Measurements from ENCODE around the gene PPM1A. TPM values are rescaled to one million over a fixed set of nuclear protein-coding genes. Genes with fewer than 3 reads are reported as not detected.
A peak's percentile ranks its signal among the peaks of the same experiment; 100 is the strongest.

PPM1A gene
- total RNA-seq, 1 donor from 2014 or later: 58.2 TPM

DNA sequence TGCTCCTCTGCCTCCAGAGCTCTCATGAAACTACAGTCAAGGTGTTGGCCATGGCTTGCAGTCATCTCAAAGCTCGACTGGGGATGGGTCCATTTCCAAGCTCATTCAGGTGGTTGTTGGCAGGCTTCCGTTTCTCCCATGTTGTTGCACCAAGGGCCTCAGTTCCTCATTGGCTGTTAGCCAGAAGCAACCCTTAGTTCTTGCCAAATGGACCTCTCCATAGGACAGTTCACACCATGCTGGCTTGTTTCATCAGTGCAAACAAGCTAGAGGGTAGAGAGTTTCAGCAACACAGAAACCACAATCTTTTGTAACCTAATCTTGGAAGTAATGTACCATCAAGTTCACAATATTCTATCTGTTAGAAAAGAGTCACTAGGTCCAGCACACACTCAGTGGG, 22.7 kb upstream of the PPM1A start:
- DNase-seq (ENCODE audit: low spot score): no peak

DNA sequence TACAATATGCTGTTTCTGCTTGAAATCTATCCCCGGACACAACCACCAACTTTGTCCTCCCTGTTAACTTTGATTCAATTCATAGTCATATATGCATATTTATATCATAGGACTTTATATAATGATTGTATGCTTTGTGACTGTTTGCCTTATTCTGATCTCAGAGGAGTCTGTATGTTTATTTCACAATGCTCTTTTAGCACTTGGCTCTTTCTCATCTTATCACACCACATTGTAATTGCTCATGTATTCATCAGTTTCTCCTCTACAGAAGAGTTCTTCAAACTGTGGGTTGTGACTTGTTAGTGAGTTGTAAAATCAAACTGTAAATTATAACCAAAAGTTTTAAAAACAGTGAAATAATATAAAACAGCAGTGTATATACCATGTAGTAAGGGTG, 21.7 kb upstream of the PPM1A start:
- no peak for DNase-seq (ENCODE audit: low spot score)

DNA sequence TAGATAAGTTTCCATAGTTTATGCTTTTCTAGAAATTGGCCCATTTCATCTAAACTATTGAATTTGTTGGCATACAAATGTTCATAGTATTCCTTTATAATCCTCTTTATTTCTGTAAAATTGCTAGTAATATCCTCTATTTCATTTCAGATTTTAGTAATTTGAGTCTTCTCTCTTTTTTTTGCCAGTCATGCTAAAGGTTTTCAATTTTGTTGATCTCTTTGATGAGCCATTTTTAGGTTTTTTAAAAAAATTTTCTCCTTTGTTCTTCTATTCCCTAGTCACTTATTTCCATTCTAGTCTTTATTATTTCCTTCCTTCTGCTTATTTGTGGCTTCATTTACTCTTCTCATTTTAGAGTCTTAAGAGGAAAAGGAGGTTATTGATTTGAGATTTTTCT, 19.4 kb upstream of the PPM1A start:
- no peak for DNase-seq (ENCODE audit: low spot score)

DNA sequence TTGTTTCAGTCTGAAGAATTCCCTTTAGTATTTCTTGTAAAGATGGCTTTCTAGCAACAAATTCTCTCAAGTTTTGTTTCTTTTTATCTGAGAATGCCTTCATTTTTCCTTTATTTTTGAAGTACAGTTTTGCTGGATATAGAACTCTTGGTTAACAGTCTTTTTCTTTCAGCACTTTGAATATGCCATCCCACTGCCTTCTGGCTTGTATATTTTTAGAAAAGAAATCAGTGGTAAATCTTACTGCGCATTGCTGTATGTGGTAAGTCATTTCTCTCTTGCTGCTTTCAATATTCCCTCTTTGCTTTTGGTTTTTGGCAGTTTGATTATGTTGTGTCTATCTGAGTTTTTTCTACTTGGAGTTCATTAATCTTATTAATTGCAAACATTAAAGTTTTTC, 16.8 kb upstream of the PPM1A start:
- DNase-seq (ENCODE audit: low spot score): no peak

DNA sequence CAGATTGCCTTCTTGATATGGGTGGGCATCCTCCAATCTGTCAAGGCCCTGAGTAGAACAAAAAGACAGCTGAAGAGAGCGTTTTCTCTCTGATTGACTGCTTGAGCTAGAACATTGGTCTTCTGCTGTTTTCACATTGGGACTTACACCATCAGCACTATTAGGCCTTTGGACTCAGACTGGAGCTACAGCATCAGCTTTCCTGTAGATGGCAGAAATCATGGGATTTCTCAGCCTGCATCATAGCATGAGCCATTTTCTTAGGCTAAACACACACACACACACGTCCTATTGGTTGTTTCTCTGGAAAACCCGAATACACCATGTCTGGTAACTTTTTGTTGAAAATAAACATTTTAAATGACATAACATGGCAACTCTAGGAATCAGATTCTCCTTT, 15.8 kb upstream of the PPM1A start:
- no peak for DNase-seq (ENCODE audit: low spot score)

DNA sequence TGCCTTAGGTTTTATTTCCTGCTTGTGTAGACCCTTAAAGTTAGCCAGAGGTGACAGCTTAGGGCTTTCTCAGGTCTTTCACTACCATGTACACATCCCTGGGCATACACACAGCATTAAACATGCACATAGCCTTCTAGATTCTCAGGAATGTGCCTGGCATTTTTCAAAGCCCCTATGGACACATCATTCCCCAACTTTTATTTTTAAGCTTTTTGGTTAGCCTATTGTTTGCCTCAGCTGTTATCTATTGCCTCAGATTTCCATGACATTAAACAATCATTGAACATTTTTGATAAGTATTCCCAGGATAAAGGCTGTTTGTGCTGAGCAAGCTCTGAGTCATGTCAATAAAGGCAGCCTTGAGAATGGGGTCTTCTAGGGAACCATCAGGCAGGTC, 15.1 kb upstream of the PPM1A start:
- DNase-seq (ENCODE audit: low spot score): no peak

DNA sequence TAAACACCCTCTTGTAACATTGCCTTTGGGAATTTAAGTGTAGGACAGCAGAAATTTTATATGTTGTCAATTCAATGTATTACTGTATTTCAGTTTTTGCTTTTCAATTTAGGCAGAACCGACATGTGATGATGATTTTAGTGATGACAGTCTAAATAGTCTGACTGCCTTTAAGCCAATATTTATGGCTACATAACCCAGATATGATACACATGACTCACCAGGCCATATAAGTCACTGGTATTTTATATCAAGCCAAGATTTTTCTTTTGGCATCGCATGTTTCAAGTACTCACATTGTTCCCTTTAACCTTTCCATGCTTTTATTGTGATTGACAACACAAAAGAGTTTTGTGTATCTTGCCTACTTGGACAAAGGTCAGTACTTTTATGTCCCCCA, 13.6 kb upstream of the PPM1A start:
- no peak for DNase-seq (ENCODE audit: low spot score)

DNA sequence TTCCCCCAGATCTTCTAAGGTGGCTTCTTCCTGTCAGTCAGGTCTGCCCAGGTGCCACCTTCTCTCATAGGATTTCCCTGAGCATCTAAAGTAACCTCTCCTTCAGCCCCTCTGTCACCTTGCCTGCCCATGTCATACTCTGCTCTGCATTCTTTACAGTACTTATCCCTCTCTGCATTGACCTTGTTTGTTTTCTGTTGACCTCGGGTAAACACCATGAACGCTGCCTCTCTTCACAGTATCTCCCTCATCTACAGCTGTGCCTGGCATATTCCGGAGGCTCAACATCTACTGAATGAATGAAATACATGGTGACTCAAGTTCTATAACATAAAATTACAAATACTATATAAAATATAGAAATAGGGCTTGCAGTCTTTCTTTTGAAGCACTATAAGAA, 10.1 kb upstream of the PPM1A start:
- no peak for DNase-seq (ENCODE audit: low spot score)

DNA sequence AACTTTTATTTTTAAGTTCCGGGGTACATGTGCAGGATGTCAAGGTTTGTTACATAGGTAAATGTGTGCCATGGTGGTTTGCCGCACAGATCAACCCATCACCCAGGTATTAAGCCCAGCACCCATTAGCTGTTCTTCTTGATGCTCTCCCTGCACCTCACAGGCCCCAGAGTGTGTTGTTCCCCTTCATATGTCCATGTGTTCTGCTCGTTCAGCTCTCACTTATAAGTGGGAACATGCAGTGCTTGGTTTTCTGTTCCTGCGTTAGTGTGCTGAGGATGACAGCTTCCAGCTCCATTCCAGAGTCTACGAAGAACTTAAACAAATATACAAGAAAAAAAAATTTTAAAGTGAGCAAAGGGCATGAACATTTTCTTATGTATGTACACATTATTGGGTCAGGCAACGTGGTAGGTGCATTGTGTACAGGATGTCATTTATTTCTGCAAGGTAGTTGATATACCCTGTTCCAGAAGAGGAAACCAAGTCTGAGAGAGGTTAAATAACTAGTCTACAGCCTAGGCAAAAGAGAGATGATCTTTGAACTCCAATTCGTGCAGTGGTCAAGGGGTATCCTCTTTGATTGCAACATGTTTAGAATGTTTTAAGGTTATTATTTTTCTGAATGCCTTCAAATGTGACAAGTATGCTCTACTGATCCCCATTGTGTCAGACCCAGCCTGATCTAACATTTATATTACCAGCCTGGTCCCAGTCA, 8.7 kb upstream of the PPM1A start:
- no peak for DNase-seq (ENCODE audit: low spot score)

DNA sequence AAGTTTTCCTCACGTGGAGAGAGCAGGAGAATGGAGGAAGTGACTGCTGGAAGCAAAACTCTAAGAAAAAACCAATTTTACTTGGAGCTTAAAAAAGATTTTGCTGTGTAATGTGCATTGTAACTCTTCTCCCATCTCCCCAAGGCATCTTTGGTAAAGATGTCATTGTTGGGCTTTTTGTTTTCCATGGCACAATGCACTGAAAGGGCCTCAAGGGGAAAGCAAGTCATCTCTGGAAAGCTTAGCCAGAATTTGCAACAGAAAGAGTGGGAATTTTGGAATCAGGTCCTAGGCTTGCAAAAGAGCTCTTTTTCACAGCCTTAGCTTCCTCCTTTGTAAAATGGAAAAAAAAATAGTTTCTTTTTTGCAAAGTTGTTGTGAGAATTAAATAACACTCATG, 7.9 kb upstream of the PPM1A start:
- no peak for DNase-seq (ENCODE audit: low spot score)

DNA sequence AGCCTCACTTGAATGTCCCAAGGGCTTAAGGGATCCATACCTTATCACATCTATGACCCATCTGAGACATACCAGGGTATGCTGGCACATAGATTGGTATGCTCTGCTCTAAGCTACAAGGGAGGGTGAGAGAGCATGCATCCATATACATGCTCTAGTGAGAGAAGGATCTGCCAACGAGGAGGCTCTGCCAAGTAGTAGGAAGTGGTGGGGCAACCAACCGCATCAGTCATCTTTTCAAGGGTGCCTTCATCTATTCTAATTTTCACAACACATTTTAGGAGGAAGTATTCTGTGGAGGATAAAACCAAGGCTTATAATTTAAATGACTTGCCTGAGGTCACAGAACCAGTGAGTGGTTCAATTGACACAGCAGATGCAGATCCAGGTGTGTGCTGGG, 6.6 kb upstream of the PPM1A start:
- no peak for DNase-seq (ENCODE audit: low spot score)

DNA sequence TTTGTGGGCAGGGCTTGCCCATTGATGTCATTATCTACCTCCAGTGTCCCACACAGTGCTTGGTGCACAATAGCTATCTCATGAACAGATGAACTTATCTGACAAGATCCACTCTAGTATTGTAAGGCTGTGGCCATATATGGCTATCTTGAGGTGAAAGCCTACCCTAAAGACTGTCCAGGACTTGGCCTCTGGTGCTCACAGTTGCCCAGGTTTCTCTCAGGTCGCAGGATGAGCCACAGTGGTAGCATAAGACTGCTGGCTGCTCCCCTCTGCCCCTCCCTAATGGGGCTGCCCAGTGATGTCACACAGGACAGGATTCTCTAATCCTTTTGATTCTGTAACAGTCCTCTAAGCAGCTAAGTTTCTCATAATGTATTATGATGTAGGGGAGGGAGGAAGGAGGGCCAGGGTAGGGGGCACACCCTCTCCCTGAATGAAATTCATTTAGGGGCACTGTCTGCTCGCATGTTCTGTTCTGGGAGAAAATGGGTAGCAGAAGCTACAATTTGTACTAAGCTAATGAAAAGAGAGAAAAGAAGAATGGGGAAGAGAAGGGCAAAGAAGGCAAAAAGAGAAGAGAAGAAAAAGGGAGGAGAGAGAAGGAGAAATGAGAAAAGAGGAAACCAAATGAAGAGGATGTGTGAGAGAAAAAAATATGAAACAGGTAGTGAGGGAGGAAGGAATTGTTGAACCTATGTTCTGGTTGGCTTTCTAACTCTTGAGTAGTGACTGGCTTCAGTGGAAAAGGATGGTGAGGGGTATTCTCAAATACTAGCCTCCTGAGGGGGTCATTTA, 3.4 kb upstream of the PPM1A start:
- no peak for DNase-seq (ENCODE audit: low spot score)

DNA sequence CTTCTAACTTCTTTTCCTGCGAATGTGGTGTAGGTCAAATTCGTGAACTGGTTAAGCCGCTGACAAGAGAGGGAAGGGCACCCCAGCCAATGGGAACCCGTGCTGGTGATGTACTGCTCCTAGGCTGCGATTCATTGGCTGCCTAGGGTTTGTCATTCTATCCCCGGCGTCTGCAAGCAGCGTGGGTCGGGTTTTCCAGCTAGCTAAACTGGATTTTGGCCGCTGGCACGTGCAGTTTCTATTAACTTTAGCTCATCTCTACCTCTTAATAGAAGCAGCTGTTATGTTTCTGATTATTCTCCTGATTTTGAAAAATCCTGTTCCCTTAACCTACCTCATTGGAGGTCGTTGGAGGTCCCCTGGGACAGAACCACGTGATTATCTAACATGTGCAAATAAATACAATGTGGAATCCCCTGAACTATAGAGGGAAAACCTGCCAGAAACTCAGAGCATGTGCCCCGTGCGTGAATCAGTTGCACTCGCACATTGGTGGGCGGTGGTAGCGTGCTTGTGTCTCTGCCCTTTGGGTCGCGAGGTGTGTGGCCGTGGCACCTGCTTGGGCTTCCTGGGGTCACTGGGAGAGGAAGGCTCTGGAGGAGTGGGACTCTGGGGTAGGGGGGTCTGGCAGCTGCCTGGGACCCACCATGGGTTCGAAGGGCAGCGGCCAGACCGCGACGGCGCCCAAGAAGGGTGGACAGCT, 876 bp upstream of the PPM1A start:
- peak; percentile 93 for DNase-seq (ENCODE audit: low spot score)

DNA sequence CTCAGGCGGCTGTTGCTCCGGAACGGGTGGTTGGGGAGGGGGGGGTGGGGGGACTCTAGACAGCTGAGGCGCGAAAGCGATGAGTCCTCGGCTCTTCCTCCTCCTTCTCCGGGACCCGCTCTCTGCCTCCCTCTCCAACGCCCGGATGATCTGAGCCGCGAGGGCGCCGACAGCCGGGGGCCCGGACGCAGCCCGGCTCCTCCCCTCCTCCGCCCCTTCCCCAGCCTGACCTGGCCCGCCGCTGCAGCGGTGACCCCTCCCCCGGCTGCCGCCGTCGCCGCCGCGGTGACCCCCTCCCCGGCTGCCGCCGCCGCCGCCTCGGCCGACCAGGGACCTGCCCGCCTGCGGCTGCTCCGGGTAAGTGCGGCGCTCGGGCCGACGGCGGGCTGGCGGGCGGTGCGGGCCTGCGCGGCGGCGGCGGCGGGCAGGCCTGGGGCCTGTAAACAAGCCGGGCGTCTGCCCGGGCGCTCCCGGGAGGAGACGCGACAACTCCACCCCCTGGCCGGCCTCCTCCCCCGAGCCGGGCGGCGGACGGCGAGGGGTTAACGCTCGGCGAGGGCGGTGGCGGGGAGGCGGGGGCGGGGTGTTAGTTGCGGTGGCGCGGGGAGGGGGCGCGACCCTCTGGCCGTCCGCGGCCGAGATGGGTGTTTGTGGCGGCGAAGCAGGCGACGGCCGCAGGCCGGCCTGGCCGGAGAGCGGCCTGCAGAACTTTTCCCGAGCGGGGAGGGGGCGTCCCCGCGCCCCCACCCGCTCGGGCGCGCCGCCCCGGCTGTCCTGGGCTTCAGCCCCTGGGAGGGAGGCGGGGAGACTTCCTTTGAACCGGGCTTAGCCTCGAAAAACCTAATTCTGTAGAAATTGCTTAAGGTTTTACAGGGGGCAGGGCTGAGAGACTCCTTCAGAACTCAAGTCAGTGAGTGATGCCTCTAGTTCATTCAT, 568 bp downstream of the PPM1A start:
- DNase-seq (ENCODE audit: low spot score): peak; percentile 91

DNA sequence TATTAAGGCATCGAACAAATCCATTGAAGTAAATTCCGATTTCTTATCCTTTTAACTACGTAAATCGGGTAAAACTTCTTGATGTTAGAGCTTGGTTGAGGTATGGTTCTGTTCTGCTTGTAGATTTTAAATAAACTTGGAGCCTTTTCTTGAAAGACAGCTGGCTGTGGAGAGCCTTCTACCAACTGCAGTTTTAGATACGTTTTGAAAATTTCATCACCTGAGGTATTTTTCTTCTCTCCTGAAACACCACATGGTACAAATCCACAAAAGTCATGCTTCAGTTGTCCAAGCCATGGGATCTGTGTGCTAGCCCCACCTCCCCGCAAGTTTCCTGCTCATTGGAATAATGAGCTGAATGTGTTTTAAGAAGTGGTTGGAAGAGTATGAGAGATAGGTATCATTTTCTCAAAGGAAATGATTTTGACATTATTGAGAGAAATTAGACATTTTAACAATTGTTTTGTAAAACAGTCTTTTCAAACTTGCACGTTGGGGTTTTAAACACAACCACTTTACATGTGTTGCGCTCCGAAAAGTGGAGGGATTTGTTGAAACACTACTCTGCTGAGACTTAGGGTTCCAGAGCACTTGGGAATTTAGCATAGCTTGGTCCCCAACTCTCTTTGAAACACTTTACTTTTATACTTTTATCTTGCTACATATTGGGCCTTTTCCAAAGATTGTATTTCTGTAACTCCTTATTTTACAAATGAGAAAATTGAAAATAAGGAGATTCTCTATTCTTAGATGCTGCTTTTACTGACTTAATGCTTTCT, 1.4 kb downstream of the PPM1A start:
- no peak for DNase-seq (ENCODE audit: low spot score)

DNA sequence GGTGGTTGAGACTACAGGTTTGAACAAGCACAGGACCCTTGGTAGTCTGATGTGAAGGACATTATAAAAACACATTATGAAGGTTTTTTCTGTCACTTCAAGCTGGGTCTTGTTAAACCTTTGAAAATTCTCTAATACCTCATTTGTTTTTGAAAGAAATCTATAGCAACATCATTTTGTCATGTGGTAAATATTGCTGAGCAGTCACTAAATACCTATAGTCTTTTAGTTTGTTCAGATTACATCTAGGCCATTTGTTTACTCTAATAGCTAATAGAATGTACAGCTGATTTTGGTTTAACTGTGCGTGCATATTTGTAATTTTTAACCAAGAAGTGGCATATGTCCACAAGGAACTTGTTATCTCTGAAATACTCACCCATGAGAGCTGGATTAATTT, 2.9 kb downstream of the PPM1A start:
- DNase-seq (ENCODE audit: low spot score): no peak

DNA sequence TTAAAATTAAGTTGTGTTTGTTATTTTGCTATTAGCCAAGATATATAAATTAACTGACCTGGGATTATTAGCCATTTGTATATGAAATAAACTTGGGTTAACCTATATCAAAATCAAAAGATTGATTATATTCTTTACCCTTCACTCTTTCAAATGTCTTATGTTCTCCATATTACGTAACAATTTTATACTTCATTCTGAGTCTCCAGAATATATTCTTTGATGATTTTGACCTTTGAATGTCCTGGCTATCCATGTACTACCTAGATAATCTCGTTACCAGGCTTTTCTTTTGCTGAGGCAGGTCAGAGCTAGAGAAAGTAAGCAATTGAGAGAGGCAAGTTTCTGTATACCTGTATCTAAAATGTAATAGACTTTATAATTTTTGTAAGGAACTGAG, 3.6 kb downstream of the PPM1A start:
- DNase-seq (ENCODE audit: low spot score): no peak

DNA sequence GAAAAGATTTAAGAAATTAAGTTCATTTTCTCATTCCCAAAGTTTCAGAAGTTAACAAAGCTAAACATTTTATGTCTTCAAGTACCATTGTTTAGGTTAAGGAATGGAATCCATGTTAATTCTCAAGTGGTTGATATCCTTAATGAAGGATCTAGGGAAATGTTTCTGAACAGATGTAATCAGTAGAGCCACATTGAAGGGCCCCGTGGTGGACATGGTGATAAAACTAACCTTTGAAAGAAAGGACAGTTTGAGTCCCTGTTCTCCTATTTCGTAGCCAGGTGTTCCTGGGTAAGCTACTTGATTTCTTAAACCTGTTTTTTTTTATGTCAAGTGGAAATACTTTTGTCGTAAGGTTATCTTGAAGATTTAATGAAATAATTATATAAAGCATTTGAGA, 4.6 kb downstream of the PPM1A start:
- DNase-seq (ENCODE audit: low spot score): no peak

DNA sequence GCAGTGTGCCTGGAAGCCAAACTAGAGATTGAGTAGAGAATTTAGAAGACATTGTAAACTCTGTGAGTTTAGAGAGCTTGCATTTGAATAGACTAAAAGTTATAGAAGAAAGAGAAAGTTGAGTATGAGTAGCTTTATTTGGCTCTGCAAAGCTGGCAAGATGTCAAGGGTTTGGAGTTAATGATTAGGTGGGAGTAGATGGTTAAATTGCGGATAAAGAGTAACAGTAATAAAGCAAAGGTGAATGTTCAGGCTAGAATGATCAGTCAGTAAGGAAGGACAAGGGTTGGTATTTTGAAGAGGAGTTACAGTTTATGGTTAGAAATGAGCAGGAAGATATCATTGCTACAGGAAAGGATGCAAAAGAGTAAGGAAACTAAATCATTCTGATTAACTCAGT, 5.2 kb downstream of the PPM1A start:
- no peak for DNase-seq (ENCODE audit: low spot score)

DNA sequence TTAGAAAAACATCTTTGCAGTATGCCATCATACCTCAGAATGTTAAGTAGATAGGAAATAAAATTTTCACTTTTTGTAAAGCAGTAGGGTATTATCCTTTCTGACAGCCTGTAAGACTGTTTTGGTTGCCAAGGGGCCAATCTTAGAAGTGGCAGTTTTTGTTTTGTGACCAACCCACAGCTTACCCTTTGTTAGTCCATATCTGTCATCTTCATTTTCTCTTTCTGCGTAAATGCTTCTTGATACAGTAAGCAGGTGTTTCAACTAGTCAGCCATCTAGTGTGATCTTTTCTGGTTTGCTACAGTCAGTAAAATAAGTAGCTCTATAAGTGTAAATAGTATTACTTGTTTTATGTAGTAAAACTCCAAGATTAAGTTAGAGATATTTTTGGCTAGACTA, 8.8 kb downstream of the PPM1A start:
- no peak for DNase-seq (ENCODE audit: low spot score)

DNA sequence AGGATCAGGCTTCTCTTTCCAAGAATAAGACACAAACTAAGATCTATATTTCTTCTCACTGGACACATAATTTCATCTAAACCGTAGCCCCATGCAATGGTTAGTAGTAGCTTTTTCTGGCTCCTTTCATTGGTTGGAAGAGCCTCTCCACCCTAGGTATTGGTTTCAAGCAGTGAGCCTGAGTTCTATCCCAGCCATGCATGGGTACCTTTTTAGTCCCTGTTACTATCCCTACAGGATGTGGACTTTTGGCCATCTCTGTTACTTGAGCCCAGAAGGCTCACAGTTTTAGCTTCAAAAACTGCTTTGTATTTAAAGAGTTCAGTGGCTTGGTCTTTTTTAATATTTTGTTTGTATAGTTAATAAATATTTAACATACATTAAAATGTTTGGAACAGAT, 16.1 kb downstream of the PPM1A start:
- DNase-seq (ENCODE audit: low spot score): no peak
